ENCODE data around the gene IFT122.
A peak's percentile ranks its signal among the peaks of the same experiment; 100 is the strongest.

The IFT122 gene

GRCh38 chr3:129399145-129399894, 40.7 kb upstream of the IFT122 start:
- peak; percentile 89 for DNase-seq
- no peaks in the 10 kb centered on the region for H3K27me3 ChIP-seq (replicated peaks)
- in situ Hi-C loops (cut with HindIII; ENCODE audit: low pct_ligation_motif_present, low sequenced_read_pairs) = no loop called here
- peak overlapping the region; percentile 84 for H3K4me3 ChIP-seq (ENCODE audit: low read depth, low read length)
- H3K27ac ChIP-seq = peak overlapping the region; percentile 95
- TF ChIP-seq, protein P1, sequence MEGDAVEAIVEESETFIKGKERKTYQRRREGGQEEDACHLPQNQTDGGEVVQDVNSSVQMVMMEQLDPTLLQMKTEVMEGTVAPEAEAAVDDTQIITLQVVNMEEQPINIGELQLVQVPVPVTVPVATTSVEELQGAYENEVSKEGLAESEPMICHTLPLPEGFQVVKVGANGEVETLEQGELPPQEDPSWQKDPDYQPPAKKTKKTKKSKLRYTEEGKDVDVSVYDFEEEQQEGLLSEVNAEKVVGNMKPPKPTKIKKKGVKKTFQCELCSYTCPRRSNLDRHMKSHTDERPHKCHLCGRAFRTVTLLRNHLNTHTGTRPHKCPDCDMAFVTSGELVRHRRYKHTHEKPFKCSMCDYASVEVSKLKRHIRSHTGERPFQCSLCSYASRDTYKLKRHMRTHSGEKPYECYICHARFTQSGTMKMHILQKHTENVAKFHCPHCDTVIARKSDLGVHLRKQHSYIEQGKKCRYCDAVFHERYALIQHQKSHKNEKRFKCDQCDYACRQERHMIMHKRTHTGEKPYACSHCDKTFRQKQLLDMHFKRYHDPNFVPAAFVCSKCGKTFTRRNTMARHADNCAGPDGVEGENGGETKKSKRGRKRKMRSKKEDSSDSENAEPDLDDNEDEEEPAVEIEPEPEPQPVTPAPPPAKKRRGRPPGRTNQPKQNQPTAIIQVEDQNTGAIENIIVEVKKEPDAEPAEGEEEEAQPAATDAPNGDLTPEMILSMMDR (IDR thresholded peaks at IDR 0.05; ENCODE audit: low read depth, low read length, missing control alignments) = peak; percentile 82
- H3K36me3 ChIP-seq (replicated peaks) = no peaks in the 10 kb centered on the region

GRCh38 chr3:129399895-129400357, 40.1 kb upstream of the IFT122 start:
- no peaks in the 10 kb centered on the region for H3K36me3 ChIP-seq (replicated peaks)
- DNase-seq = no peak
- TF ChIP-seq, protein P1 (IDR thresholded peaks at IDR 0.05; ENCODE audit: low read depth, low read length, missing control alignments) = no peak
- in situ Hi-C loops (cut with HindIII; ENCODE audit: low pct_ligation_motif_present, low sequenced_read_pairs) = no loop called here
- H3K4me3 ChIP-seq (ENCODE audit: low read depth, low read length) = no peak overlapping the region
- H3K27me3 ChIP-seq (replicated peaks) = no peaks in the 10 kb centered on the region
- peak overlapping the region; percentile 95 for H3K27ac ChIP-seq

DNA sequence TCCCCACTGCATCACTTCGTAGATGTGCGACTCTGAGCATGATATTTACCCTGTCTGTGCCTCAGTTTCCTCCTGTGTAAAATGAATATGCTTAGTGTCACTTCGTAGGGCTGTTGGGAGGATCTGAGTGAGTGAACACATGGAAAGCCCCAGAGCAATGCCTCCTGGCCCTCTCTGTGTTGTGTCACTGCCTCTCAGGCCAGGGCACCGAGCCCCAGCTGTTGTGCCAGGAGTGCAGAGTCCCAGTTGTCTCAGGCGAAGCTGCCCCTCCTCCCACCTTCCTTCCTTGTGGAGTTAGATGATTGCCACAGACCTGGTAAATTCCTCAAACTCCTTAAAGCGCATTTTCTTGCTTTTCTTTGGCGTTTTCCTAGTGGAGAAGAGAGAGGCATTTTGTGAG, 37.8 kb upstream of the IFT122 start:
- no peaks in the 10 kb centered on the region for H3K27me3 ChIP-seq (replicated peaks)
- TF ChIP-seq, protein P1 (IDR thresholded peaks at IDR 0.05; ENCODE audit: low read depth, low read length, missing control alignments) = no peak
- H3K4me3 ChIP-seq (ENCODE audit: low read depth, low read length) = no peak overlapping the region
- in situ Hi-C loops (cut with HindIII; ENCODE audit: low pct_ligation_motif_present, low sequenced_read_pairs) = no loop called here
- no peaks in the 10 kb centered on the region for H3K36me3 ChIP-seq (replicated peaks)
- no peak overlapping the region for H3K27ac ChIP-seq
- DNase-seq = no peak

DNA sequence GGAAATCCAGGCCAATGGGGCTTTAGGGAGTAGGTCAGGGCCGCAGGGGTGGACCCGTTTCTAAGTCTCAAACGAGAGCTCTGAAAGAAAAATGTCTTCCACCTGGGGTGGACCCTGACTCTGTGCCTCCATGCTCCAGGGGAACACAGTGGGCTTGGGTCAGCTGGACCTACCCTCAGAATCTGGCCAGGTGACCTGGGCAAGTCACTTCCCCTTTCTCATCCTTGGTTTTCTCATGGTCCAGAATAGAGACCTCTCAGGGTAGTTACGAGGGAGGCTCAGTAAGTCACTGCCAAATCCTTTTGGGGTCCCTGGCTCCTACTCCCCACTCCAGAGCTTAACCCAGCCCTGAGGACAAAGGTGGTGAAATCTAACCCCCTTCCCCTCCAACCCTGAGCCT, 37.4 kb upstream of the IFT122 start:
- in situ Hi-C loops (cut with HindIII; ENCODE audit: low pct_ligation_motif_present, low sequenced_read_pairs) = no loop called here
- Histone ChIP-seq H3K36me3 (replicated peaks) (no peaks in the 10 kb centered on the region), H3K27me3 (replicated peaks) (no peaks in the 10 kb centered on the region), H3K27ac (no peak overlapping the region), H3K4me3 (ENCODE audit: low read depth, low read length) (no peak overlapping the region)
- no peak for DNase-seq
- TF ChIP-seq, protein P1 (IDR thresholded peaks at IDR 0.05; ENCODE audit: low read depth, low read length, missing control alignments) = no peak

- H3K27me3 ChIP-seq (replicated peaks) = no peaks in the 10 kb centered on the region
- H3K27ac ChIP-seq = no peak overlapping the region
- H3K4me3 ChIP-seq (ENCODE audit: low read depth, low read length) = no peak overlapping the region
- in situ Hi-C loops (cut with HindIII; ENCODE audit: low pct_ligation_motif_present, low sequenced_read_pairs) = no loop called here
- no peak for DNase-seq
- no peaks in the 10 kb centered on the region for H3K36me3 ChIP-seq (replicated peaks)
- TF ChIP-seq, protein P1 (IDR thresholded peaks at IDR 0.05; ENCODE audit: low read depth, low read length, missing control alignments) = no peak
Observed at GRCh38 chr3:129403450-129403849, 36.6 kb upstream of the IFT122 start.

GRCh38 chr3:129404130-129404529, 35.9 kb upstream of the IFT122 start:
- no peak for DNase-seq
- in situ Hi-C loops (cut with HindIII; ENCODE audit: low pct_ligation_motif_present, low sequenced_read_pairs) = no loop called here
- H3K4me3 ChIP-seq (ENCODE audit: low read depth, low read length) = no peak overlapping the region
- H3K27me3 ChIP-seq (replicated peaks) = no peaks in the 10 kb centered on the region
- TF ChIP-seq, protein P1 (IDR thresholded peaks at IDR 0.05; ENCODE audit: low read depth, low read length, missing control alignments) = no peak
- H3K36me3 ChIP-seq (replicated peaks) = no peaks in the 10 kb centered on the region
- no peak overlapping the region for H3K27ac ChIP-seq

All from brain microvascular endothelial cell (primary cell).